ENCODE measurements around the gene IL12RB1. TPM values are rescaled to one million over a fixed set of nuclear protein-coding genes. Genes with fewer than 3 reads are reported as not detected.

The IL12RB1 gene
- total and polyA plus RNA-seq, 2 of the 13 experiments (the other 11 are each of a cell fraction or from before 2014, with no cell fraction given): 0.03 to 0.04 TPM

DNA sequence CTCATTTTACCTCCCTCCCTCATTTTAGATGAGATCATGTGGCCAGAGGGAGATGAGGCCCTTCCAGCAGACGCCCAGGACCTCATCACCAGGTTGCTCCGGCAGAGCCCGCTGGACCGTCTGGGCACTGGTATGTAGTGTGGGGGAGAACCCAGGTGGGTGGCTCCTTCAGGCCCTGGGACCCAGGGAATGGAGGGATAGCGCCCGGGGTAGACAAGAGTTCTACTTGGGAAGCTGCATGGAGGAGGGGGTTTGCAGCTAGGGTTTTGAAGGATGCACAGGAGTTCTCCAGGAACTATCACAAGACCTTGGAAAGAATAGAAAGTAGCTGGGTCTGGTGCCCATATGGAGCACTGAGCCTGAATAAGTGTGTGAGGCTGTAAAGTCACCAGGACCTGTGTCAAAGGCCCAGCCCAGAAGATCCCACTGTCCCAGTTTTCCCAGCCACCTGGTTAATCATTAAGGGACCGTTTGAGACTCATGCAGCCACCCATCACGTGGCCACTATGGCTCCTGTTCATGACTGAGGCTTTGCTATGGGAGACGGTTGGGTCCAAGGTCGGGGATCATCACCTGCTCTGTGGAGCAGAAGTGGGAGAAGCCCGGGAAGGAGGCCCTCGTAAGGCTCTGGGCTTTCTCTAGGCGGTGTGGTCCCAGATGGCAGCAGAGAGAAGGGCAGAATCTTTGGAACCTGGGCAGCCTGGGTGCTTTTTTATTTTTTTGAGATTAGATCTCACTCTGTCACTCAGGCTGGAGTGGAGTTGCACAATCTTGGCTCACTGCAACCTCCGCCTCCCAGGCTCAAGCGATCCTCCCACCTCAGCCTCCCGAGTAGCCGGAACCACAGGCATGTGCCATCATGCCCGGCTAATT lies 49.2 kb upstream of the IL12RB1 start (continued):
- TF ChIP-seq EED (CRISPR knock-in tag; IDR thresholded peaks at IDR 0.05) (no peak), ZNF510 (CRISPR knock-in tag; IDR thresholded peaks at IDR 0.05; ENCODE audit: low read depth) (no peak), DNMT3B (CRISPR knock-in tag; conservative IDR thresholded peaks at IDR 0.05) (no peak; the same call in 1 of the 2 replicates), GATA4 (IDR thresholded peaks at IDR 0.05; ENCODE audit: borderline replicate concordance, low read depth) (no peak), ZNF446 (CRISPR knock-in tag; IDR thresholded peaks at IDR 0.05) (no peak), NR2F6 (IDR thresholded peaks at IDR 0.05) (peak; percentile 61), NR2F6 (CRISPR knock-in tag; IDR thresholded peaks at IDR 0.05) (peak; percentile 52; the same call in 1 of the 2 replicates), RELA (CRISPR knock-in tag; IDR thresholded peaks at IDR 0.05) (no peak), RNF2 (conservative IDR thresholded peaks at IDR 0.05; ENCODE audit: low read depth) (no peak), ZNF598 (CRISPR knock-in tag; IDR thresholded peaks at IDR 0.05; ENCODE audit: borderline replicate concordance) (no peak), ZNF749 (CRISPR knock-in tag; IDR thresholded peaks at IDR 0.05; ENCODE audit: borderline replicate concordance) (no peak), U2AF1 (optimal IDR thresholded peaks at IDR 0.05; ENCODE audit: low read depth, low read length) (no peak), ZNF10 (CRISPR knock-in tag; IDR thresholded peaks at IDR 0.05; ENCODE audit: borderline replicate concordance, low read depth) (no peak), ELF3 (CRISPR knock-in tag; IDR thresholded peaks at IDR 0.05) (no peak), ZKSCAN8 (CRISPR knock-in tag; IDR thresholded peaks at IDR 0.05; ENCODE audit: borderline replicate concordance) (peak; percentile 71; the same call in 1 of the 2 replicates), NFYB (CRISPR knock-in tag; IDR thresholded peaks at IDR 0.05) (no peak), HES4 (CRISPR knock-in tag; IDR thresholded peaks at IDR 0.05; ENCODE audit: borderline replicate concordance) (no peak)
- TF ChIP-seq, protein P1, sequence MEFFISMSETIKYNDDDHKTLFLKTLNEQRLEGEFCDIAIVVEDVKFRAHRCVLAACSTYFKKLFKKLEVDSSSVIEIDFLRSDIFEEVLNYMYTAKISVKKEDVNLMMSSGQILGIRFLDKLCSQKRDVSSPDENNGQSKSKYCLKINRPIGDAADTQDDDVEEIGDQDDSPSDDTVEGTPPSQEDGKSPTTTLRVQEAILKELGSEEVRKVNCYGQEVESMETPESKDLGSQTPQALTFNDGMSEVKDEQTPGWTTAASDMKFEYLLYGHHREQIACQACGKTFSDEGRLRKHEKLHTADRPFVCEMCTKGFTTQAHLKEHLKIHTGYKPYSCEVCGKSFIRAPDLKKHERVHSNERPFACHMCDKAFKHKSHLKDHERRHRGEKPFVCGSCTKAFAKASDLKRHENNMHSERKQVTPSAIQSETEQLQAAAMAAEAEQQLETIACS (CRISPR knock-in tag; IDR thresholded peaks at IDR 0.05): no peak
- TF ChIP-seq, protein P2, sequence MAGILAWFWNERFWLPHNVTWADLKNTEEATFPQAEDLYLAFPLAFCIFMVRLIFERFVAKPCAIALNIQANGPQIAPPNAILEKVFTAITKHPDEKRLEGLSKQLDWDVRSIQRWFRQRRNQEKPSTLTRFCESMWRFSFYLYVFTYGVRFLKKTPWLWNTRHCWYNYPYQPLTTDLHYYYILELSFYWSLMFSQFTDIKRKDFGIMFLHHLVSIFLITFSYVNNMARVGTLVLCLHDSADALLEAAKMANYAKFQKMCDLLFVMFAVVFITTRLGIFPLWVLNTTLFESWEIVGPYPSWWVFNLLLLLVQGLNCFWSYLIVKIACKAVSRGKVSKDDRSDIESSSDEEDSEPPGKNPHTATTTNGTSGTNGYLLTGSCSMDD (CRISPR knock-in tag; IDR thresholded peaks at IDR 0.05): no peak
- TF ChIP-seq, protein P3, sequence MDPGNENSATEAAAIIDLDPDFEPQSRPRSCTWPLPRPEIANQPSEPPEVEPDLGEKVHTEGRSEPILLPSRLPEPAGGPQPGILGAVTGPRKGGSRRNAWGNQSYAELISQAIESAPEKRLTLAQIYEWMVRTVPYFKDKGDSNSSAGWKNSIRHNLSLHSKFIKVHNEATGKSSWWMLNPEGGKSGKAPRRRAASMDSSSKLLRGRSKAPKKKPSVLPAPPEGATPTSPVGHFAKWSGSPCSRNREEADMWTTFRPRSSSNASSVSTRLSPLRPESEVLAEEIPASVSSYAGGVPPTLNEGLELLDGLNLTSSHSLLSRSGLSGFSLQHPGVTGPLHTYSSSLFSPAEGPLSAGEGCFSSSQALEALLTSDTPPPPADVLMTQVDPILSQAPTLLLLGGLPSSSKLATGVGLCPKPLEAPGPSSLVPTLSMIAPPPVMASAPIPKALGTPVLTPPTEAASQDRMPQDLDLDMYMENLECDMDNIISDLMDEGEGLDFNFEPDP (CRISPR knock-in tag; conservative IDR thresholded peaks at IDR 0.05): no peak
- TF ChIP-seq, protein P4, sequence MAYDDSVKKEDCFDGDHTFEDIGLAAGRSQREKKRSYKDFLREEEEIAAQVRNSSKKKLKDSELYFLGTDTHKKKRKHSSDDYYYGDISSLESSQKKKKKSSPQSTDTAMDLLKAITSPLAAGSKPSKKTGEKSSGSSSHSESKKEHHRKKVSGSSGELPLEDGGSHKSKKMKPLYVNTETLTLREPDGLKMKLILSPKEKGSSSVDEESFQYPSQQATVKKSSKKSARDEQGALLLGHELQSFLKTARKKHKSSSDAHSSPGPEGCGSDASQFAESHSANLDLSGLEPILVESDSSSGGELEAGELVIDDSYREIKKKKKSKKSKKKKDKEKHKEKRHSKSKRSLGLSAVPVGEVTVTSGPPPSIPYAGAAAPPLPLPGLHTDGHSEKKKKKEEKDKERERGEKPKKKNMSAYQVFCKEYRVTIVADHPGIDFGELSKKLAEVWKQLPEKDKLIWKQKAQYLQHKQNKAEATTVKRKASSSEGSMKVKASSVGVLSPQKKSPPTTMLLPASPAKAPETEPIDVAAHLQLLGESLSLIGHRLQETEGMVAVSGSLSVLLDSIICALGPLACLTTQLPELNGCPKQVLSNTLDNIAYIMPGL (CRISPR knock-in tag; IDR thresholded peaks at IDR 0.05; ENCODE audit: borderline replicate concordance in 1 of 2, low read depth in 1 of 2): no peak; a peak in 1 of 4 replicates
- TF ChIP-seq, protein P5, sequence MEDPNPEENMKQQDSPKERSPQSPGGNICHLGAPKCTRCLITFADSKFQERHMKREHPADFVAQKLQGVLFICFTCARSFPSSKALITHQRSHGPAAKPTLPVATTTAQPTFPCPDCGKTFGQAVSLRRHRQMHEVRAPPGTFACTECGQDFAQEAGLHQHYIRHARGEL (CRISPR knock-in tag; IDR thresholded peaks at IDR 0.05): no peak
- TF ChIP-seq, protein P6, sequence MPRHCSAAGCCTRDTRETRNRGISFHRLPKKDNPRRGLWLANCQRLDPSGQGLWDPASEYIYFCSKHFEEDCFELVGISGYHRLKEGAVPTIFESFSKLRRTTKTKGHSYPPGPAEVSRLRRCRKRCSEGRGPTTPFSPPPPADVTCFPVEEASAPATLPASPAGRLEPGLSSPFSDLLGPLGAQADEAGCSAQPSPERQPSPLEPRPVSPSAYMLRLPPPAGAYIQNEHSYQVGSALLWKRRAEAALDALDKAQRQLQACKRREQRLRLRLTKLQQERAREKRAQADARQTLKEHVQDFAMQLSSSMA (CRISPR knock-in tag; IDR thresholded peaks at IDR 0.05): no peak
